Stimulated activated CD8-positive, alpha-beta memory T cell treated with anti-CD3 and anti-CD28 coated beads, Interleukin-2, amount 100 ng/mL, for 1 hour (primary cell): ENCODE measurements around the gene LBX1.

ENCODE experiments used
- DNase-seq, 2 donors: peaks; one replicate each; pipeline ENCODE4 v3.0.0-alpha.2; 2020; ENCODE audit warnings: low read depth in 2 of 2

LBX1 gene

GRCh38 chr10:101244321-101245050, 15.2 kb upstream of the LBX1 start:
- no peak for DNase-seq

DNA sequence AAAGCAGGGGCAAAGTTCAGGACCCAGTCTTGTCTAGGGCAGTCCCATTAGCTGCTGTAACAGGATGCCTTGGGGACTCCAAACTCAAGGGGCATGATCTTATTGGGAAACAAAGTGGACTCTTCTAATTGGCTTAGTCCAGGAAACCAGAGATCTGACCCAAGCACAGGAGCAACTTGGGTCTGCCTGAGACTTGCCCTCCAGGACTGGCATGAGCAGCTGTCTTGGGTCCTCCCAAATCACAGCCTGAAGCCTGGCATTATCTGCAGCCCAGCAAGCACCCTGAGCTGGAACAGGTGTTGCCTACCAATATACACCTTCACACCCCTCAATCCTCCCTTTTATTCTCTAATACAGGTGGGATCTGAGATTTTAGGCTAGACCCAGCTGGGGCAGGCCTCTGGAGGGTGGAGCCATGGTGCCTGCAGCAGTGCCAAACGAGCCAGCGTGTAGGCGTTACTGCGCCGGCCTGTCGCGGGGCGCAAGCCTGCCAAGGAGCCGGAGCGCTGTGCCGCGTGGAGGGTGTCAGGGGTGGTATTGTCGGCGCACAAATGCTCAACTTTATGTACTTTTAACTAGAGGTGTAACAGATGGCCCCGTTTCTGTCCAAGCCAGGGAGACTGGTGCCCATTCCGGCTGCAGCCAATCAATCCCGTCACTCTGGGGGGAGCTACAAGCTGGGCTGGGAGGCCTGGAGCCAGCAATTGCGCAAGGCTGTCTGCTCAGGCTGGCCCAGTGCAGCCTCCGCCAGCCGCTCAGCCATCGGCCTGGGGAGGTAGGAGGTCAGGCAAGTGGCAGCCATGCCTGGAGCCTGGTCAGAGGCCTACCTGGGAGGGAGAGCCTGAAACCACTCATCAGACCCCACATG, 12.8 kb upstream of the LBX1 start:
- no peak for DNase-seq

DNA sequence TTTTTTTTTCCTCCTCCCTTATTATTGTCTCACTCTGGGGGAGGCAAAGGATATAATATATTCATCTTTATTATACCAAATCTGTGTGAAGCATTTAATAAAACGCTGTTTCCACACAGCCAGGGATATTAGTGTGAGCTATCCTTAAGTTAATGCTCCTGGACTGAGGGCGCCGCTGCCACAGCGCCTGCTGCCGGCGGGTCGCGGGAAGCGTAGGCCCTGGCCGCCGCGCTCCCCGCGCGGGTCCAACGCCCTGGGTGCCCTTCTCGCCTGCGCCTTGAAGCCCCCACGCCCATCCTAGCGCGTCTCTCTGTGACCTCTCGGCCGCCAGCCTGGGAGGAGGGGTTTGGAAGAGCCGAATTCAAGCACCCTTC, 9.5 kb upstream of the LBX1 start:
- no peak for DNase-seq

- DNase-seq = no peak
These were observed 8.9 kb upstream of the LBX1 start for GRCh38 chr10:101237982-101238731.

GRCh38 chr10:101237081-101237981, 8.1 kb upstream of the LBX1 start:
- DNase-seq = no peak

DNA sequence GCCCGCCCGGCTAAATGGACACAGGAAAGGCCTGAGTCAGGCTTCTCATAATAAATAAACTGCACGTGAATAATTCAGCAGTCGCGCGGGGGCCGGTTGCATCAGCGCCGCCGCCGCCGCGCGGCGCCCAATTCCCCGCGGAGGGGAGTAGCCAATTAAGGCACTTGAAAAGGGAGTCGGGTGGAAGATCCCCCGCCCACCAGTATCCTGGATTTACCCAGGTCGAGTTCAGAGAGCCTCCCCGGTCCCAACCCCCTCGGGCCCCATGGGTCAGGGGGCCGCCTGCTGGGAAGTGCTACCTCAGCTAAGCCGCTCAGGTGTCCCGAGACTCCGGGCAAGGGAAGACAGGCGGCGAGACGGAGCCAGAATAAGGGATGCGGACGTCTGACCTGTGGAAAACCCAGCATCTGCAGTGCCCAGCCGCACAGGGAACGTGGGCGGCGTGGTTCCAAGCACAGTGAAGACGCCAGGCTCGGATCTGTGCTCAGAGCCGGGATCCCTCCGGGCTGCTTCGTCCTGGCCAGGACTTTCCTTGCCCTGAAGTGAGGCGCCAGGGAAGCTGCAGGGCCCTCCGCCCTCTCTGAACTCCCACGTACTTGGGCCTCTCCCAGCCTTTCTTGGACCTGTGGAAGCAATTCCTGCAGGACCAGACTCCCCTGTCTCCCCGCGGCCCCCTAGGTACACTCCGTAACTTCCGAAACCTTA, 7.3 kb upstream of the LBX1 start:
- no peak for DNase-seq

DNA sequence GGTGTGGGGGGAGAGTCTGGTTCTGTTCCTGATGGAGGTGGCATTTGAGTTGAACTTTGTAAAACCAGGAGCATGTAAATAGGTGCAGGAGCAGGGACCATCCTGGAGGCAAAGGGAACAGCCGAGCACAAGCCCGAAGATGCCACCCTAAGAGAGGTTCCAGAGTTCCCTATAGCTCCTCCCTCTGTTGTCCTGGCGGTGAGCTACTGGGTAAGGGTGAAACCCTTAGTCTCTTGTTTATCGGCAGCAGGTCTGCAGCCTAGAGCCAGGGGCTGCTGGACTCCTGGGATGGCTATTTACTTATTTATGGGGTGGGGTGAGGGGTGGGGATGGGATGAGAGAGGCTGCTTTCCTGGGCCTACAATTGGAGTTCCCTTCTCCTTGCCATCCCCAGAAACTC, 6.5 kb upstream of the LBX1 start:
- DNase-seq = no peak

- no peak for DNase-seq
These were observed 5.1 kb upstream of the LBX1 start for GRCh38 chr10:101234333-101234732.

DNA sequence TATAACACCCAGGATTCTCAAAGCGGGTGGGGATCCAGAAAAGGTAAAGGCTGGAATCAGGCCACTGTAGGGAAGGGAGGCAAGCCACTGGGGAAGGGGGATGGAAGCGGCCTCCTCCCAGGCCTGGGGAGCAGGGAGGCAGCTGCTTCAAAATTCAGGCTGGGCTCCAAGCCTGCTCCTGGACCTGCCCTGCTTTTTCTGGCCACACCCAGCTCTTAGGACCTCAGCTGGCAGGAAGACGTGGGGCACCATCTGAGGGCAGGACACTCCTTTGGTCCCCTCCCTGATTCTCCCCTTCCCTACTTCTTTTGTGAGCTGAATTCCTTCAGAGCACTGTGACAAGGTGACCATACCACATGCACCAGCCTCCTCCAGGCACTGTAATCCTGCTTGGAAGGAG, 4.6 kb upstream of the LBX1 start:
- DNase-seq = no peak

GRCh38 chr10:101233443-101233842, 4.2 kb upstream of the LBX1 start:
- no peak for DNase-seq

DNA sequence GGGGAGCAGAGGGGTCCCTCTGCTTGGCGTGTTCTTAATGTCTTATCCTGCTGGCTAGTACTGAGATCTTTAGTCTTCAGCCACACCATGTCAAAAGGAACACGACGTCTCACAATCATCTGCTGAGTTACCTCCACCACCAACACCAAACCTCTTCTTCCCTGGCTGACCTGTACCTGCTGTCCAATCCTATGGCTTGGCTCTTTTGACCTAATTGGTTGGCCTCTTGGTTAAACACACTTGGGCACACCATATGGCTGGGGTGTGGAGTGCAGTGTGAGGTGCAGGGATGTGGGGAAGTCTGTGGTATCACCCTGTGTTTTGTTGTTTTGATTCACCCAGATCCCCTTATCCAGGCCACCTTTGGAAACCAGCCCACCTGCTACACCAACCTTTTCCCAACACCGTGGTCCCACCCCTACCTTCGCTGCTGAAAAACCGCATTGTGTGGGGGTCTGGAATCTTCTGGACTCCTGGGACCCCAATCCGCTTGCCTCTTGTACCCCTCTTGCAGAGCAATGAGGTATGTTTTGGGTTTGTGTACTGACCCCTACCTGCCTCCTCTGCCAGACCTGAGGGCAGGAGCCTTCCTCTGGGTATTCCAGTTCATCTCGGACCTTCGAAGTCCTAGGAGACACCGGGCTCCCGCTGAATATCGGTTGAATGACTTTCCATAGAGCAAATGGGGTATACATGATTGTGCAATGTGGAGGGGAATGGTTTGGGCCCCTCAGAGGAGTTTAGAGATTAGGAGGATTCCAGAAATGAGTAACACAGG, 2.8 kb upstream of the LBX1 start:
- no peak for DNase-seq

GRCh38 chr10:101231092-101231491, 1.8 kb upstream of the LBX1 start:
- no peak for DNase-seq

GRCh38 chr10:101230183-101230917, 1.1 kb upstream of the LBX1 start:
- DNase-seq = no peak

DNA sequence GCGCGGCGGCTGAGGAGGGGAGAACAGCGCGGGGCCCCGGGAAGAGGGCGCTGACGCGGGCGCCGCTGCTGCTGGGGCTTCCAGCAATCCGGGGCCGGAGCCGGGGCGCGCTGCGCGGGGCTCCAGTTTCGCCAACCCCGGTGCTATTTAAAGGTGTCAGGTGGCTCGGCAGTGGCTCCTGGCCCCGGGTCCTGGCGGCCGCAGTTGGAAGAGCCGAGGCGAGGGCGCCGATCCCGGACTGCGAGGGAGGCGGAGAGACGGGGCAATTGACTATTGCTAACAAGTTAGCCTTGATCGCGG, 347 bp downstream of the LBX1 start:
- no peak for DNase-seq

- DNase-seq = no peak
These were observed 904 bp downstream of the LBX1 start for GRCh38 chr10:101228153-101228965.

DNA sequence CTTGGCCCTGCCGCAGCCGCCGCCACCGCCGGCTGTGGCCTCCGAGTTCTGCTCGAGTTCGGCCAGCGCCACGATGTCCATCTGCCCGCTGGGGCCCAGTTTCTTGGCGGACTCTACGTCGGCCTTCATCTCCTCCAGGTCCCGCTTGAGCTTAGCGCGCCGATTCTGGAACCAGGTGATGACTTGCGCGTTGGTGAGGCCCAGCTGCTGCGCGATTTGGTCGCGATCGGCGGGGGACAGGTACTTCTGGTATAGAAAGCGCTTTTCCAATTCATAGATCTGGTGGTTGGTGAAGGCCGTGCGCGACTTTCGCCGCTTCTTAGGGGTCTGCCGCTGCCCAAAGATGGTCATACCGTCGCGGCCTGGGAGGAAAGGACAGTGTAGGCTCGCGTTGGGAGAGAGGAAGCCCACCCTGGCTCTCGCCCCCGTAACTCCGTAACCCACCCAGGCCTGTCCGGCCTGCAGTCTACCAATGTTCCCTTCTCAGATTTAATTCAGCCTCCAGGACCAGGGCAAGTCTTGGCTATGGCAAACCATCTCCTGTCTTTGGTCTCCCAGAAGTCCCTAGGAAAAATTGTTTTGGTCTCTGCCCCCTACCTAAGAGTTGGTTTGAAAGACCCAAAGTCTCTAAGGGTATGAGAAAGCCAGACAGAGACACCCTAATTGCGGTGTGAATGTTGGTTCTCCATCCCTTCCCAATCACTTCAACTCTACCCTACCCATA, 1.7 kb downstream of the LBX1 start:
- DNase-seq = no peak

DNA sequence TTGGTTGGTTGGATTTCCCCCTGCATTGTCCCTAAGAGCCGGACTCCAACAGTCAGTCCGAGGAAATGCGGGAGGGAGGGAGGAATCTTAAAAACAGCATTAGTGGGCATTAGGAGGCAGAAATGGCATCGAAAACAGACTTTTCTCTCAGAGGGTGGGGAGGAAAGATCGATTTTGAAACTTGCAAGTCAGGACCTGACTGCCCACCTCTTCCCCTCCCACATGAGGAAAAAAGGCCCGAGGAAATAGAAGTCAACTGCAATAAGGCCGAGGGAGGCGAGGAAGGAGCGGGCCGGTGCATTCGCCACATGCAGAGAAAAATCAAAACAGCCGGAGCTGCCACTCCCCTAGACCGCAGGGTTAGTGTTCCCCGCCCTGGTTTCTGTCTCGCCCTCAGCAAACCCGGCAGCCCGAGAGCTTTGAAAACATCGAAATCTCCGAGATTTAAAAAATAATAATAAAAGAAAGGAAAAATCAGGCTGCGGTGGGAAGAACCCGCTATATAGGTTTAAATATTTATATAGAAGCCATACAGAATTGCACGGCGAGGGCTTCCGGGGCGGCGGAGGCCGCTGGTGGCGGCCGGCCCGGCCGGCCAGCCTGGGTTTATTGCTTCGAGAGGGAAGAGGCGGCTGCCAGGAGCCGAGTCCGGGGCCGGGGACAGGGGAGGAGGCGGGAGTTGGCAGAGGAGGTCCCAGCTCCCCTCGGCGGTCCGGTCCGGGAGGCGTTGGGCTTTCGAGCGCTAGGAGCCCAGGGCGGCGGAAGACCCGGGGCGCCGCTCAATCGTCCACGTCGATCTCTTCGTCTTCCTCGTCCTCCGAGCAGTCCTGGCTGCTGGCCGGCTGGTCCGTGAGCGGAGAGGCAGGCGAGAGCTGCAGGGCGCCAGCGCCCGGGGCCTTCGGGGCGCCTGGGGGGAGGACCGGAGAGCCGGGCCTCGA, 2.5 kb downstream of the LBX1 start:
- no peak for DNase-seq
